ENCODE data around the gene LRMDA.

The LRMDA gene

DNA sequence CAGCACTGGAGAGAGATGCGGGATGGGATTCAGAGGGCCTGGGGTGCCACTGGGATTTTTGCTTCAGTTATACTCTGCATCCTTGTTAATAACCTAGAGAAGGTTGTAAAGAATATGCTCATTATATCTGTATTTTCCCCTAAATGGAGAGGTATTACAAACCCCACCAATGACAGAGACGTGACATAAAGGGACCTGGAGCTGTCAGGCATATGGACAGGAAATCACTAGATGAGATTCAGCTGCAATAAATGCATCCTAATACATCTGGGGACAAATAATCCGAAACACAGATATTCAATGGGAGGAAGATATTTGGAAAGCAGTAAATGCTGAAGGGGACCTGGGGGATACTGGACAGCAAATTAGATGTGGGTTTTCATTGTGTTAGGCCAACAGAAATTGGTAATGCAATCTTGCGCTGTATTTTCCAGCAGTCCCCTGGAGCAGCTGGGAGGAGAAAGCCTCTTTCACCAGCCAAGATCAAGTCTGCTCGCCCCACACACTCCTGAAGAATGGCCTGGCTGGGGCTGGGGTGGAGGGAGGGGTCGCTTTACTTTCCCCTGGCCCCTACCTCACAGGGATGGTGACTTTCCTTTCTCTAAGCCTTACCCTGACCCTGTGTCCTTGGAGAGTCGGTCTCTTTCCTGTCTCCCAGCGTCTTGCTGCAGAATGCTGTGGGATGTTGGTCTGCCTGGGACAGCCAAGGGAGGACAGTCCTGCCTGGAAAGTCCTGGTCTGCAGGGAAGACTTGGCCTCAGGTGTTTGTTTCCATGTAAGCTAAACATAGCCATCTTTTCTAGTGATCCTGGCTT, 653.8 kb downstream of the LRMDA start (continued):
- TF ChIP-seq, protein P1, sequence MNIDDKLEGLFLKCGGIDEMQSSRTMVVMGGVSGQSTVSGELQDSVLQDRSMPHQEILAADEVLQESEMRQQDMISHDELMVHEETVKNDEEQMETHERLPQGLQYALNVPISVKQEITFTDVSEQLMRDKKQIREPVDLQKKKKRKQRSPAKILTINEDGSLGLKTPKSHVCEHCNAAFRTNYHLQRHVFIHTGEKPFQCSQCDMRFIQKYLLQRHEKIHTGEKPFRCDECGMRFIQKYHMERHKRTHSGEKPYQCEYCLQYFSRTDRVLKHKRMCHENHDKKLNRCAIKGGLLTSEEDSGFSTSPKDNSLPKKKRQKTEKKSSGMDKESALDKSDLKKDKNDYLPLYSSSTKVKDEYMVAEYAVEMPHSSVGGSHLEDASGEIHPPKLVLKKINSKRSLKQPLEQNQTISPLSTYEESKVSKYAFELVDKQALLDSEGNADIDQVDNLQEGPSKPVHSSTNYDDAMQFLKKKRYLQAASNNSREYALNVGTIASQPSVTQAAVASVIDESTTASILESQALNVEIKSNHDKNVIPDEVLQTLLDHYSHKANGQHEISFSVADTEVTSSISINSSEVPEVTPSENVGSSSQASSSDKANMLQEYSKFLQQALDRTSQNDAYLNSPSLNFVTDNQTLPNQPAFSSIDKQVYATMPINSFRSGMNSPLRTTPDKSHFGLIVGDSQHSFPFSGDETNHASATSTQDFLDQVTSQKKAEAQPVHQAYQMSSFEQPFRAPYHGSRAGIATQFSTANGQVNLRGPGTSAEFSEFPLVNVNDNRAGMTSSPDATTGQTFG (tag by site-specific recombination; IDR thresholded peaks at IDR 0.05; ENCODE audit: borderline replicate concordance), result no peak
- no peak for TF ChIP-seq ZNF404 (tag by site-specific recombination; IDR thresholded peaks at IDR 0.05)
- TF ChIP-seq ZBTB17 (tag by site-specific recombination; IDR thresholded peaks at IDR 0.05), result no peak
- TF ChIP-seq, protein P2, sequence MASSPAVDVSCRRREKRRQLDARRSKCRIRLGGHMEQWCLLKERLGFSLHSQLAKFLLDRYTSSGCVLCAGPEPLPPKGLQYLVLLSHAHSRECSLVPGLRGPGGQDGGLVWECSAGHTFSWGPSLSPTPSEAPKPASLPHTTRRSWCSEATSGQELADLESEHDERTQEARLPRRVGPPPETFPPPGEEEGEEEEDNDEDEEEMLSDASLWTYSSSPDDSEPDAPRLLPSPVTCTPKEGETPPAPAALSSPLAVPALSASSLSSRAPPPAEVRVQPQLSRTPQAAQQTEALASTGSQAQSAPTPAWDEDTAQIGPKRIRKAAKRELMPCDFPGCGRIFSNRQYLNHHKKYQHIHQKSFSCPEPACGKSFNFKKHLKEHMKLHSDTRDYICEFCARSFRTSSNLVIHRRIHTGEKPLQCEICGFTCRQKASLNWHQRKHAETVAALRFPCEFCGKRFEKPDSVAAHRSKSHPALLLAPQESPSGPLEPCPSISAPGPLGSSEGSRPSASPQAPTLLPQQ (tag by site-specific recombination; IDR thresholded peaks at IDR 0.05), result no peak
- no peak for TF ChIP-seq KLF16 (tag by site-specific recombination; IDR thresholded peaks at IDR 0.05)
- no peak for TF ChIP-seq REPIN1 (tag by site-specific recombination; IDR thresholded peaks at IDR 0.05; ENCODE audit: low read depth)
- no peak for TF ChIP-seq ZNF138 (tag by site-specific recombination; IDR thresholded peaks at IDR 0.05; ENCODE audit: borderline replicate concordance)
- no peak for TF ChIP-seq KLF1 (tag by site-specific recombination; IDR thresholded peaks at IDR 0.05)
- no peak for TF ChIP-seq ZNF654 (tag by site-specific recombination; IDR thresholded peaks at IDR 0.05; ENCODE audit: low read depth)

DNA sequence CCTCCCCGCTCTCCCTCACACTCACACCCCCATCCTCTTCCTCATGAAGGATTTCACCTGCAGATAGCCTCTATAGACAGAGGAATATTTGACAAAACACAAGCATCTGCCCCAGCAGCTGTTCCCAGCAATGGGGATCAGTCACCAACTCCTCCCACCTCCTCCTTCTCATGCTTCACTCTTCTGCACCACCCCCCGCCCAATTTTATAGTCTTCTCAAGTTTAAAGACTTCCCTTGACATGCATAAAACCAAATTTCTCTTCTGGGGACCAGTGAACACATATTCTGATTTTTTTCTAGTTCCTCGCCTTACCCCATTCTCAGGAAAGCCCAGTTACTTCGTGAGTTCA, 654.4 kb downstream of the LRMDA start:
- CTCF ChIA-PET, result interaction anchor here (0.6 to 1.9 kb wide), 6 partner anchors 11 to 1437 kb away, joined by 3 to 12 read pairs (median 4); no protein-coding TSS in a partner anchor
- Histone ChIP-seq H3K36me3 (ENCODE audit: control insufficient read depth in 2 of 2, insufficient read depth in 1 of 2, low read length in 2 of 2) (no peaks in the 10 kb centered on the region), H3K27ac (ENCODE audit: extremely low read depth, low read depth, low read length) (peak overlapping the region; percentile 66; the same call in 1 of the 2 replicates), H3K9me3 (ENCODE audit: control insufficient read depth, insufficient read depth, low read depth, low read length) (no peaks in the 10 kb centered on the region), H3K4me1 (ENCODE audit: control insufficient read depth, insufficient read depth, low read length) (peaks cover 18% of the 10 kb centered on the region), H3K4me3 (ENCODE audit: low read depth, low read length) (no peak overlapping the region)
- POLR2A ChIA-PET, result interaction anchor here (0.9 kb wide), 1 partner anchor 685 kb away, joined by 3 read pairs; the partner anchor contains the start of gene ZNF503
- TF ChIP-seq ZFHX2 (tag by site-specific recombination; conservative IDR thresholded peaks at IDR 0.05) (peak; percentile 31; the same call in 1 of the 2 replicates), EGR2 (tag by site-specific recombination; IDR thresholded peaks at IDR 0.05; ENCODE audit: low read depth) (peak; percentile 56), ZNF341 (tag by site-specific recombination; IDR thresholded peaks at IDR 0.05; ENCODE audit: low read depth) (peak; percentile 50), KLF8 (tag by site-specific recombination; IDR thresholded peaks at IDR 0.05) (no peak)

DNA sequence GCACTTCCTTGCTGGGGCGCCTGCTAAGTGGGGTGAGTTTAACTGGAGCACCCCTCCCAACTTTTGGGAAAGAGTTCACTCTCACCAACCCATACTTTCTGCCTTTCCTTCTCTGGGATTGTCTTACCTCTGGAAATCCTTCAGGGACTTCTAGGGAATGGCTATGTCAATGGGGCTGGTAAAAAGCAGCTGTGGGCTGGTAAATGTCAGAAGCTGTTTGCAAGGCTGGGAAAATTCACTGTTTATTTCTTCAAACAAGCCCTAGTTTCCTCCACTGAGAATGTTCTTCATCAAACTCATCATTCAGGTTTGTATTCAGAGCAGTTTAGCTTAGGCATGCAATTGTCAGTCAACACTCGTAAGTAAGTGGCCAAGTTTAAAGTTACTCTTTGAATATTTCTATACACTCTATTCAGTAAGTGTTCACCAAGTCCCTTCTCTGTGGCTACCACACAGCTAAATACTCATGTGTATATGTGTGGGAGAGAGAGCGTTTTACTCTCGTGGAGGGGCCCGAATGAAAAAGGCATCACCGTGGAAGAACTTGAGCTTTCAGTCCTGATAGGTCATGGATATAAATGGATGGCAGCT, 654.8 kb downstream of the LRMDA start:
- TF ChIP-seq ZNF544 (tag by site-specific recombination; IDR thresholded peaks at IDR 0.05), result no peak
- no peak for TF ChIP-seq ZNF623 (tag by site-specific recombination; IDR thresholded peaks at IDR 0.05)
- TF ChIP-seq, protein P3, sequence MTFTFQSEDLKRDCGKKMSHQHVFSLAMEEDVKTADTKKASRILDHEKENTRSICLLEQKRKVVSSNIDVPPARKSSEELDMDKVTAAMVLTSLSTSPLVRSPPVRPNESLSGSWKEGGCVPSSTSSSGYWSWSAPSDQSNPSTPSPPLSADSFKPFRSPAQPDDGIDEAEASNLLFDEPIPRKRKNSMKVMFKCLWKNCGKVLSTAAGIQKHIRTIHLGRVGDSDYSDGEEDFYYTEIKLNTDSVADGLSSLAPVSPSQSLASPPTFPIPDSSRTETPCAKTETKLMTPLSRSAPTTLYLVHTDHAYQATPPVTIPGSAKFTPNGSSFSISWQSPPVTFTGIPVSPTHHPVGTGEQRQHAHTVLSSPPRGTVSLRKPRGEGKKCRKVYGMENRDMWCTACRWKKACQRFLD (tag by site-specific recombination; IDR thresholded peaks at IDR 0.05), result no peak
- no peak for TF ChIP-seq IKZF3 (tag by site-specific recombination; IDR thresholded peaks at IDR 0.05)
- TF ChIP-seq, protein P4, sequence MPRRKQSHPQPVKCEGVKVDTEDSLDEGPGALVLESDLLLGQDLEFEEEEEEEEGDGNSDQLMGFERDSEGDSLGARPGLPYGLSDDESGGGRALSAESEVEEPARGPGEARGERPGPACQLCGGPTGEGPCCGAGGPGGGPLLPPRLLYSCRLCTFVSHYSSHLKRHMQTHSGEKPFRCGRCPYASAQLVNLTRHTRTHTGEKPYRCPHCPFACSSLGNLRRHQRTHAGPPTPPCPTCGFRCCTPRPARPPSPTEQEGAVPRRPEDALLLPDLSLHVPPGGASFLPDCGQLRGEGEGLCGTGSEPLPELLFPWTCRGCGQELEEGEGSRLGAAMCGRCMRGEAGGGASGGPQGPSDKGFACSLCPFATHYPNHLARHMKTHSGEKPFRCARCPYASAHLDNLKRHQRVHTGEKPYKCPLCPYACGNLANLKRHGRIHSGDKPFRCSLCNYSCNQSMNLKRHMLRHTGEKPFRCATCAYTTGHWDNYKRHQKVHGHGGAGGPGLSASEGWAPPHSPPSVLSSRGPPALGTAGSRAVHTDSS (tag by site-specific recombination; IDR thresholded peaks at IDR 0.05), result no peak
- Histone ChIP-seq H3K4me1 (ENCODE audit: control insufficient read depth, insufficient read depth, low read length) (peaks cover 18% of the 10 kb centered on the region), H3K27ac (ENCODE audit: extremely low read depth, low read depth, low read length) (peak overlapping the region; percentile 66), H3K9me3 (ENCODE audit: control insufficient read depth, insufficient read depth, low read depth, low read length) (no peaks in the 10 kb centered on the region), H3K4me3 (ENCODE audit: low read depth, low read length) (no peak overlapping the region), H3K36me3 (ENCODE audit: control insufficient read depth in 2 of 2, insufficient read depth in 1 of 2, low read length in 2 of 2) (no peaks in the 10 kb centered on the region)
- CTCF ChIA-PET, result interaction anchor here (0.6 to 1.9 kb wide), 10 partner anchors 10 to 1437 kb away, joined by 3 to 12 read pairs (median 4); no protein-coding TSS in a partner anchor
- POLR2A ChIA-PET, result interaction anchor here (0.9 kb wide), 1 partner anchor 685 kb away, joined by 3 read pairs; the partner anchor contains the start of gene ZNF503
